Vagina (tissue), 2 donors: ENCODE results near the gene ASAP2.

Experiments
- POLR2AphosphoS5 ChIP-seq, 2 donors: sonication (generic); formaldehyde crosslinking; IDR thresholded peaks; one replicate each; pipeline ENCODE4 v1.9.0; 2017; ENCODE audit warnings: antibody characterized with exemption in 2 of 2, mild to moderate bottlenecking in 2 of 2, low read depth in 1 of 2; ENCODE audit not compliant: insufficient read depth in 1 of 2
- TF ChIP-seq, protein P1 (sequence below), 3 experiments: fragments of 450-650 bp in 2 of 3; fragments of 200-600 bp in 1 of 3; sonication (generic) in 1 of 3; IDR thresholded peaks; one replicate each; pipeline ENCODE4 v1.5.1; 2017 to 2019; ENCODE audit warnings: antibody characterized with exemption in 3 of 3, mild to moderate bottlenecking in 2 of 3, moderate library complexity in 2 of 3

DNA sequence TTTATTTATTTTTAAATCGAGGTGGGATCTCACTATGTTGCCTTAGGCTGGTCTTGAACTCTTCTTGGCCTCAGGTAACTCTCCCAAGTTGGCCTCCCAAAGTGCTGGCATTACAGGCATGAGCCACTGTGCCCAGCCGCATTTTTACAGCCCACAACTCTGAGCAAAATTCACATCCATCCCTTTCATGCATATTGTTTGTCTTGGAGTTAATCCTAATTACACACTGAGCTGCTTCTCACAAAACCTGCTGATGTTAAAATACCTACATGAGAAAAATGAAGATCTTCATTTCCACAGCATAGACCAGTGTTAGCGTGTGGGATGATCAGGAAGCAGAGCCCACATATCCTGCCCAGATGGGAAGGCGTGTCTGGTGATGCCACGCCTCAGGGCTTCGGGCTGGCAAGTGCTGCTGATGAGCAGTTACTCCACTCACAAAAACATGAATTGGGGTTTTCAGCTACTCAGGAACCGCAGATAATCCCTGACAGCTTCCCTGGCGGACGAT lies 202.1 kb downstream of the ASAP2 start:
- TF ChIP-seq, protein P1, sequence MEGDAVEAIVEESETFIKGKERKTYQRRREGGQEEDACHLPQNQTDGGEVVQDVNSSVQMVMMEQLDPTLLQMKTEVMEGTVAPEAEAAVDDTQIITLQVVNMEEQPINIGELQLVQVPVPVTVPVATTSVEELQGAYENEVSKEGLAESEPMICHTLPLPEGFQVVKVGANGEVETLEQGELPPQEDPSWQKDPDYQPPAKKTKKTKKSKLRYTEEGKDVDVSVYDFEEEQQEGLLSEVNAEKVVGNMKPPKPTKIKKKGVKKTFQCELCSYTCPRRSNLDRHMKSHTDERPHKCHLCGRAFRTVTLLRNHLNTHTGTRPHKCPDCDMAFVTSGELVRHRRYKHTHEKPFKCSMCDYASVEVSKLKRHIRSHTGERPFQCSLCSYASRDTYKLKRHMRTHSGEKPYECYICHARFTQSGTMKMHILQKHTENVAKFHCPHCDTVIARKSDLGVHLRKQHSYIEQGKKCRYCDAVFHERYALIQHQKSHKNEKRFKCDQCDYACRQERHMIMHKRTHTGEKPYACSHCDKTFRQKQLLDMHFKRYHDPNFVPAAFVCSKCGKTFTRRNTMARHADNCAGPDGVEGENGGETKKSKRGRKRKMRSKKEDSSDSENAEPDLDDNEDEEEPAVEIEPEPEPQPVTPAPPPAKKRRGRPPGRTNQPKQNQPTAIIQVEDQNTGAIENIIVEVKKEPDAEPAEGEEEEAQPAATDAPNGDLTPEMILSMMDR (IDR thresholded peaks at IDR 0.05), result no peak
- no peak for TF ChIP-seq POLR2AphosphoS5 (IDR thresholded peaks at IDR 0.05; ENCODE audit: insufficient read depth in 1 of 2, low read depth in 1 of 2)
